Tibial nerve (tissue), 4 donors: ENCODE measurements around the gene SLC16A10. TPM values are rescaled to one million over a fixed set of nuclear protein-coding genes. Genes with fewer than 3 reads are reported as not detected.
"Not testable (repeated sequence)": the region's sequence is repeated elsewhere in the genome, so short reads cannot be mapped to it uniquely, and the experiment has no call there.

Source experiments
- DNase-seq, 2 donors: peaks; one replicate each; pipeline ENCODE4 v3.0.0-alpha.2; 2019; ENCODE audit warnings: low spot score in 2 of 2
- H3K27ac ChIP-seq, 4 donors: fragments of 200-600 bp; sonication (generic) in 3 of 4; one replicate each; pipeline ENCODE4 v1.5.1; 2017 to 2019; ENCODE audit warnings: mild to moderate bottlenecking in 1 of 4
- H3K27me3 ChIP-seq, 2 donors: fragments of 200-600 bp; sonication (generic) in 1 of 2; one replicate each; pipeline versions ENCODE4 v1.5.1 to v1.6.0; 2017 to 2019
- H3K36me3 ChIP-seq, 3 donors: fragments of 200-600 bp; sonication (generic); one replicate each; pipeline ENCODE4 v1.5.1; 2018 to 2019
- H3K4me1 ChIP-seq, 4 donors: fragments of 200-600 bp; sonication (generic) in 3 of 4; one replicate each; pipeline ENCODE4 v1.5.1; 2017 to 2019
- H3K4me3 ChIP-seq, 4 donors: fragments of 200-600 bp; sonication (generic) in 3 of 4; one replicate each; pipeline ENCODE4 v1.5.1; 2017 to 2019; ENCODE audit warnings: mild to moderate bottlenecking in 1 of 4, moderate library complexity in 1 of 4
- H3K9me3 ChIP-seq, 4 donors: fragments of 200-600 bp; sonication (generic) in 3 of 4; one replicate each; pipeline ENCODE4 v1.5.1; 2017 to 2019
- CTCF ChIP-seq, 5 experiments: fragments of 200-600 bp in 3 of 5; fragments of 450-650 bp in 2 of 5; sonication (generic) in 3 of 5; IDR thresholded peaks; one replicate each; pipeline ENCODE4 v1.5.1; 2016 to 2019; ENCODE audit warnings: antibody characterized with exemption in 5 of 5, mild to moderate bottlenecking in 3 of 5, moderate library complexity in 2 of 5
- EP300 ChIP-seq, 2 donors: sonication (generic); formaldehyde crosslinking; IDR thresholded peaks; one replicate each; pipeline ENCODE4 v1.6.1; 2017; ENCODE audit warnings: antibody characterized with exemption in 2 of 2, mild to moderate bottlenecking in 1 of 2
- POLR2A ChIP-seq, 2 donors: fragments of 450-650 bp; IDR thresholded peaks; one replicate each; pipeline ENCODE4 v1.6.1; 2017; ENCODE audit warnings: antibody characterized with exemption in 2 of 2, mild to moderate bottlenecking in 2 of 2, moderate library complexity in 2 of 2
- WGBS, 2 donors: methylation state at CpG; one replicate each; pipeline ENCODE4 v1.1.5; 2018; 5-methylcytosine and 5-hydroxymethylcytosine counted together
- total RNA-seq, 4 donors: library from RNA; depleted of rRNA; stranded (reverse); fragments of >200 nt; gene quantifications; one replicate each; pipeline ENCODE4 v1.1.0, GENCODE V29; 2016

Gene SLC16A10
- total RNA-seq, 4 donors from 2014 or later: 0.20 to 32.7 (median 1.3) TPM

GRCh38 chr6:111187874-111188273, 100.6 kb downstream of the SLC16A10 start:
- Histone ChIP-seq H3K27ac (no peak overlapping the region), H3K9me3 (peaks cover 0 to 5% (median 0%) of the 10 kb centered on the region in 4 donors), H3K4me1 (no peaks in the 10 kb centered on the region), H3K27me3 (no peaks in the 10 kb centered on the region), H3K36me3 (no peaks in the 10 kb centered on the region), H3K4me3 (no peak overlapping the region)
- TF ChIP-seq POLR2A (IDR thresholded peaks at IDR 0.05) (no peak), CTCF (IDR thresholded peaks at IDR 0.05) (no peak), EP300 (IDR thresholded peaks at IDR 0.05) (no peak)
- DNase-seq: no peak
- 88 to 93% methylated on average over 1 of the region's 1 CpG for WGBS, 2 donors

GRCh38 chr6:111189666-111190210, 102.4 kb downstream of the SLC16A10 start:
- not testable (repeated sequence) for H3K27ac ChIP-seq, H3K4me3 ChIP-seq, DNase-seq, H3K4me1 ChIP-seq, H3K9me3 ChIP-seq, H3K27me3 ChIP-seq, H3K36me3 ChIP-seq
- 69 to 82% methylated on average over 2 of the region's 2 CpGs for WGBS, 2 donors

- TF ChIP-seq EP300 (IDR thresholded peaks at IDR 0.05): no peak
- TF ChIP-seq CTCF (IDR thresholded peaks at IDR 0.05): no peak
- no peak for TF ChIP-seq POLR2A (IDR thresholded peaks at IDR 0.05)
- Histone ChIP-seq H3K4me3 (no peak overlapping the region), H3K4me1 (no peaks in the 10 kb centered on the region), H3K27me3 (no peaks in the 10 kb centered on the region), H3K27ac (no peak overlapping the region), H3K9me3 (peaks cover 0 to 5% (median 0%) of the 10 kb centered on the region in 4 donors), H3K36me3 (no peaks in the 10 kb centered on the region)
- no peak for DNase-seq
- 92 to 97% methylated on average over 3 of the region's 3 CpGs for WGBS, 2 donors
Observed at GRCh38 chr6:111190637-111191036, 103.3 kb downstream of the SLC16A10 start.

GRCh38 chr6:111191136-111191535, 103.8 kb downstream of the SLC16A10 start:
- not testable (repeated sequence) for H3K27me3 ChIP-seq, H3K36me3 ChIP-seq

GRCh38 chr6:111192911-111193555, 105.7 kb downstream of the SLC16A10 start:
- no peaks in the 10 kb centered on the region for H3K4me1 ChIP-seq
- peaks cover 0 to 5% (median 0%) of the 10 kb centered on the region in 4 donors for H3K9me3 ChIP-seq
- no peak for DNase-seq
- H3K27me3 ChIP-seq: no peaks in the 10 kb centered on the region
- no peaks in the 10 kb centered on the region for H3K36me3 ChIP-seq
- TF ChIP-seq POLR2A (IDR thresholded peaks at IDR 0.05) (no peak), EP300 (IDR thresholded peaks at IDR 0.05) (no peak), CTCF (IDR thresholded peaks at IDR 0.05) (no peak)
- no peak overlapping the region for H3K27ac ChIP-seq
- H3K4me3 ChIP-seq: no peak overlapping the region

More at GRCh38 chr6:111191136-111191535, 103.8 kb downstream of the SLC16A10 start:
- not testable (repeated sequence) for H3K4me3 ChIP-seq, H3K27ac ChIP-seq, H3K9me3 ChIP-seq, H3K4me1 ChIP-seq, DNase-seq

- no peaks in the 10 kb centered on the region for H3K4me1 ChIP-seq
- no peaks in the 10 kb centered on the region for H3K36me3 ChIP-seq
- H3K4me3 ChIP-seq: no peak overlapping the region
- H3K27ac ChIP-seq: no peak overlapping the region
- peaks cover 0 to 5% (median 0%) of the 10 kb centered on the region in 4 donors for H3K9me3 ChIP-seq
- TF ChIP-seq CTCF (IDR thresholded peaks at IDR 0.05): no peak
- no peak for TF ChIP-seq POLR2A (IDR thresholded peaks at IDR 0.05)
- TF ChIP-seq EP300 (IDR thresholded peaks at IDR 0.05): no peak
- H3K27me3 ChIP-seq: no peaks in the 10 kb centered on the region
- DNase-seq: no peak
Observed at GRCh38 chr6:111195656-111196055, 108.4 kb downstream of the SLC16A10 start.
